ENCODE measurements around the gene PLA2G4F. TPM values are rescaled to one million over a fixed set of nuclear protein-coding genes. Genes with fewer than 3 reads are reported as not detected.

Gene PLA2G4F
- total RNA-seq, 1 donor from 2014 or later: 35.1 TPM

- H3K4me1 ChIP-seq: no peaks in the 10 kb centered on the region
- H3K4me3 ChIP-seq: no peak overlapping the region
- no peak for DNase-seq (ENCODE audit: extremely low spot score in 2 of 2)
- H3K27ac ChIP-seq: no peak overlapping the region
- H3K9me3 ChIP-seq: no peaks in the 10 kb centered on the region
- no peaks in the 10 kb centered on the region for H3K36me3 ChIP-seq
- no peak for TF ChIP-seq POLR2A (IDR thresholded peaks at IDR 0.05)
- no peaks in the 10 kb centered on the region for H3K27me3 ChIP-seq
- intact Hi-C loops (cut with DNase I): no loop called here
These were observed 46.1 kb downstream of the PLA2G4F start for GRCh38 chr15:42110367-42110766.

- DNase-seq (ENCODE audit: extremely low spot score in 2 of 2): no peak
- TF ChIP-seq CTCF (IDR thresholded peaks at IDR 0.05) (no peak), POLR2A (IDR thresholded peaks at IDR 0.05) (no peak), POLR2AphosphoS5 (IDR thresholded peaks at IDR 0.05; ENCODE audit: insufficient read depth in 1 of 2, low read depth in 1 of 2) (no peak)
- H3K4me1 ChIP-seq: no peaks in the 10 kb centered on the region
- intact Hi-C loops (cut with DNase I): no loop called here
- H3K4me3 ChIP-seq: no peak overlapping the region
- H3K27me3 ChIP-seq: no peaks in the 10 kb centered on the region
- no peaks in the 10 kb centered on the region for H3K9me3 ChIP-seq
- H3K36me3 ChIP-seq: no peaks in the 10 kb centered on the region
- H3K27ac ChIP-seq: no peak overlapping the region
These were observed 47.6 kb downstream of the PLA2G4F start for GRCh38 chr15:42108806-42109205.

- Histone ChIP-seq H3K9me3 (no peaks in the 10 kb centered on the region), H3K27ac (no peak overlapping the region), H3K4me1 (no peaks in the 10 kb centered on the region), H3K4me3 (no peak overlapping the region), H3K27me3 (no peaks in the 10 kb centered on the region), H3K36me3 (no peaks in the 10 kb centered on the region)
- TF ChIP-seq CTCF (IDR thresholded peaks at IDR 0.05) (no peak), POLR2A (IDR thresholded peaks at IDR 0.05) (no peak), POLR2AphosphoS5 (IDR thresholded peaks at IDR 0.05; ENCODE audit: insufficient read depth in 1 of 2, low read depth in 1 of 2) (no peak)
- intact Hi-C loops (cut with DNase I): no loop called here
- DNase-seq (ENCODE audit: extremely low spot score in 2 of 2): no peak
These were observed 48.2 kb downstream of the PLA2G4F start for GRCh38 chr15:42108189-42108588.

DNA sequence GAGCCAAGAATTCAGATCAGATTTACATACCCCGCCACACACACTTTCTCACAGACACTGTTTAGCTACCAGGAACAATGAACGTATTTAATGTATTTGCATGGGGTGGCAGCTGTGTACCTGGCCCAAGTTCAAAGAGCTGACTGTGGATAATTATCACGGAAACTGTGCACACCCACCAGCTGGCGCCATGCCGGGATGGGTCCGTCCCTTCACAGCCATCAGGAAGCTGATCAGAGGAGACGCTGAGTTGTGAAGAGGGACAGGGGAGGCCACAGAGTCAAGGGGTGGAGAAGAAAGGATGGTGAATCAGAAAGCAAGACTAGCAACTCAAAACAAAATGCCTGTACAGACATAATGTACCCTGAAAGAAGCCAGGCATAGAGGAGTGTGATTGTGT, 49.0 kb downstream of the PLA2G4F start:
- Histone ChIP-seq H3K4me1 (no peaks in the 10 kb centered on the region), H3K27ac (no peak overlapping the region), H3K9me3 (no peaks in the 10 kb centered on the region), H3K4me3 (no peak overlapping the region), H3K27me3 (no peaks in the 10 kb centered on the region), H3K36me3 (no peaks in the 10 kb centered on the region)
- no peak for DNase-seq (ENCODE audit: extremely low spot score in 2 of 2)
- intact Hi-C loops (cut with DNase I): no loop called here
- TF ChIP-seq CTCF (IDR thresholded peaks at IDR 0.05) (no peak), POLR2A (IDR thresholded peaks at IDR 0.05) (no peak), POLR2AphosphoS5 (IDR thresholded peaks at IDR 0.05; ENCODE audit: insufficient read depth in 1 of 2, low read depth in 1 of 2) (no peak)

- Histone ChIP-seq H3K27ac (no peak overlapping the region), H3K27me3 (no peaks in the 10 kb centered on the region), H3K4me3 (no peak overlapping the region), H3K36me3 (no peaks in the 10 kb centered on the region), H3K4me1 (no peaks in the 10 kb centered on the region), H3K9me3 (no peaks in the 10 kb centered on the region)
- TF ChIP-seq POLR2A (IDR thresholded peaks at IDR 0.05): no peak
- no peak for TF ChIP-seq CTCF (IDR thresholded peaks at IDR 0.05)
- TF ChIP-seq POLR2AphosphoS5 (IDR thresholded peaks at IDR 0.05; ENCODE audit: insufficient read depth in 1 of 2, low read depth in 1 of 2): no peak
- no peak for DNase-seq (ENCODE audit: extremely low spot score in 2 of 2)
- intact Hi-C loops (cut with DNase I): no loop called here
These were observed 50.1 kb downstream of the PLA2G4F start for GRCh38 chr15:42106288-42106687.
